A673 (cell line): ENCODE measurements around the gene KCNK1. TPM values are rescaled to one million over a fixed set of nuclear protein-coding genes. Genes with fewer than 3 reads are reported as not detected.

ENCODE experiments used
- BruUV-seq: library from RNA; stranded (reverse); fragments of 400-500 nt; replicated peaks from 2 replicates; lab custom pipeline; 2021; lab: Mats Ljungman, UMichigan
- CTCF ChIA-PET: fragments of 300-600 bp; sonication (Branson Sonifier 250); formaldehyde crosslinking; loops from one replicate; lab custom pipeline; 2022; ENCODE audit warnings: antibody characterized with exemption; lab: Charles Lee
- POLR2A ChIA-PET: fragments of 300-600 bp; sonication (Branson Sonifier 250); formaldehyde crosslinking; loops from one replicate; lab custom pipeline; 2022; ENCODE audit warnings: antibody characterized with exemption; ENCODE audit not compliant: low non-redundant PET; lab: Charles Lee
- DNase-seq: peaks from one replicate; pipeline ENCODE4 v3.0.0-alpha.2; 2015; ENCODE audit warnings: low spot score
- H3K27ac ChIP-seq: fragments of 200-600 bp; sonication (generic); 2 replicates; pipeline ENCODE4 v1.5.1; 2016; ENCODE audit warnings: mixed run types, low read depth, mild to moderate bottlenecking, mixed read lengths, antibody characterized with exemption, low read length; ENCODE audit not compliant: poor library complexity, severe bottlenecking
- H3K27me3 ChIP-seq: fragments of 200-600 bp; sonication (generic); replicated peaks from 2 replicates; pipeline ENCODE4 v1.6.1; 2017; ENCODE audit warnings: mixed run types, low read depth, mild to moderate bottlenecking, mixed read lengths, antibody characterized with exemption, low read length; ENCODE audit not compliant: insufficient read depth, poor library complexity
- H3K36me3 ChIP-seq: fragments of 200-600 bp; sonication (generic); 2 replicates; pipeline ENCODE4 v1.6.1; 2016; ENCODE audit warnings: mixed run types, mild to moderate bottlenecking, mixed read lengths, antibody characterized with exemption, low read length; ENCODE audit not compliant: insufficient read depth, poor library complexity, severe bottlenecking
- H3K4me1 ChIP-seq: fragments of 200-600 bp; sonication (generic); 2 replicates; pipeline ENCODE4 v1.6.1; 2017; ENCODE audit warnings: mixed run types, mild to moderate bottlenecking, mixed read lengths, antibody characterized with exemption, low read length; ENCODE audit not compliant: insufficient read depth, poor library complexity, severe bottlenecking
- H3K4me3 ChIP-seq: fragments of 200-600 bp; sonication (generic); 2 replicates; pipeline ENCODE4 v1.5.1; 2016; ENCODE audit warnings: low read depth, mixed run types, mild to moderate bottlenecking, mixed read lengths, low read length; ENCODE audit not compliant: poor library complexity, severe bottlenecking
- H3K9me3 ChIP-seq: fragments of 200-600 bp; sonication (generic); 2 replicates; pipeline ENCODE4 v1.6.1; 2016; ENCODE audit warnings: mixed run types, low read depth, mild to moderate bottlenecking, mixed read lengths, antibody characterized with exemption, low read length; ENCODE audit not compliant: poor library complexity, severe bottlenecking
- EZH2 ChIP-seq: fragments of 200-600 bp; sonication (generic); IDR thresholded peaks from 2 replicates; pipeline ENCODE4 v1.6.1; 2017; ENCODE audit warnings: borderline replicate concordance, low read depth, mild to moderate bottlenecking, mixed read lengths, antibody characterized with exemption, low read length; ENCODE audit not compliant: poor library complexity, severe bottlenecking
- intact Hi-C: fragments of 100-400 bp; cut with micrococcal nuclease; formaldehyde crosslinking; loops from one replicate; pipeline ENCODE4 v1.10.0; 2022; ENCODE audit not compliant: unreplicated experiment
- total RNA-seq: library from RNA; stranded (reverse); gene quantifications from 2 replicates; pipeline ENCODE4 v1.2.3, GENCODE V29; 2021
- TF ChIP-seq, protein P1 (sequence below): fragments of 300-800, 200-600 bp; sonication (generic); conservative IDR thresholded peaks from 2 replicates; pipeline ENCODE4 v1.5.1; 2017; ENCODE audit warnings: low read depth, mild to moderate bottlenecking, antibody characterized with exemption, low read length, moderate library complexity, mixed read lengths

The KCNK1 gene
- total RNA-seq, 1 experiment from 2014 or later, result not detected

DNA sequence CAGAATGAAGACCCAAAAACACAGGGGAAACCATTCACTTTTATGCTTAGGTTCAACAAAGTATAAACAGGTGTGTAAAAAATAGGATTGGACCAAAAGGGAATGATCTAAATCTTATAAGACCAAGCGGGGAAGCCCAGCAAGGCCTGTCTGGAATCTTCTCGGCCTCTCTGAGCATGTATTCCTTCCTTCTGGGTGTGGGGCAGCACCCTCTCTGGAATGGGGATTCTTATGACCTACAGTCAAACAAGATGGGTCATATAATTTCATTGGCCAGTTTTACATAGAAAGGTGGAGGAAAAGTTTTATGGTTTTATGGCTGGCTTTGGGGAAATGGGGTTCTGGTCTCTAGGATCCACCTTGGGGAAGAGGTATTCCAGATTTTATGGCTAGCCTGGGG is 11.2 kb downstream of the KCNK1 start:
- intact Hi-C loops, result no loop called here
- BruUV-seq, result no TSS peak
- TF ChIP-seq, protein P1, sequence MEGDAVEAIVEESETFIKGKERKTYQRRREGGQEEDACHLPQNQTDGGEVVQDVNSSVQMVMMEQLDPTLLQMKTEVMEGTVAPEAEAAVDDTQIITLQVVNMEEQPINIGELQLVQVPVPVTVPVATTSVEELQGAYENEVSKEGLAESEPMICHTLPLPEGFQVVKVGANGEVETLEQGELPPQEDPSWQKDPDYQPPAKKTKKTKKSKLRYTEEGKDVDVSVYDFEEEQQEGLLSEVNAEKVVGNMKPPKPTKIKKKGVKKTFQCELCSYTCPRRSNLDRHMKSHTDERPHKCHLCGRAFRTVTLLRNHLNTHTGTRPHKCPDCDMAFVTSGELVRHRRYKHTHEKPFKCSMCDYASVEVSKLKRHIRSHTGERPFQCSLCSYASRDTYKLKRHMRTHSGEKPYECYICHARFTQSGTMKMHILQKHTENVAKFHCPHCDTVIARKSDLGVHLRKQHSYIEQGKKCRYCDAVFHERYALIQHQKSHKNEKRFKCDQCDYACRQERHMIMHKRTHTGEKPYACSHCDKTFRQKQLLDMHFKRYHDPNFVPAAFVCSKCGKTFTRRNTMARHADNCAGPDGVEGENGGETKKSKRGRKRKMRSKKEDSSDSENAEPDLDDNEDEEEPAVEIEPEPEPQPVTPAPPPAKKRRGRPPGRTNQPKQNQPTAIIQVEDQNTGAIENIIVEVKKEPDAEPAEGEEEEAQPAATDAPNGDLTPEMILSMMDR, result no peak
- Histone ChIP-seq H3K4me3 (no peak overlapping the region), H3K9me3 (no peaks in the 10 kb centered on the region), H3K27me3 (peaks cover 83% of the 10 kb centered on the region), H3K27ac (no peak overlapping the region), H3K36me3 (no peaks in the 10 kb centered on the region), H3K4me1 (no peaks in the 10 kb centered on the region)
- CTCF ChIA-PET, result no interaction called here
- POLR2A ChIA-PET, result no interaction called here
- no peak for DNase-seq

DNA sequence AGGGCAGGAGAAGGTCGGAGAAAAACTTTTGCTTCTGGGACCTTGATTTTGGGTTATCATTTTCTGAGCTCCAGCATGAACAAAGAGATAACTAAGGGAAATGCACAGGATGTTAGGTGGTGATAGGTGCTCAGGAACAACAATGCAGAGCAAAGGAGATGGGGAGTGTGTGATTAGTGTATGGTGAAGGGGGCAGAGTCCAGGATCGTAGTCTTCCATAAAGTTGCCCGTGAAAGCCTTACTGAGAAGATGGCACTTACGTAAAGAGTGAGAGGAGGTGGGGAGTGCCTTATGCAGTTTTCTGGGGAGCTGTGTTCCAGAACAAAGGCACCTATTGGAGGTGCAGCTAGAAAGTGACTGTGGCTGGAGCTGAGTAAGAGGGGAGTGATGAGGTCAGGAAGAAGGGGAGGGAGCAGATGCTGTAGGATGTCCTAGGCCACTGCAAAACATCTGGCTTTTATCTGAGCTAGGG is 11.6 kb downstream of the KCNK1 start:
- BruUV-seq, result no TSS peak
- no peak overlapping the region for H3K27ac ChIP-seq
- intact Hi-C loops, result no loop called here

DNA sequence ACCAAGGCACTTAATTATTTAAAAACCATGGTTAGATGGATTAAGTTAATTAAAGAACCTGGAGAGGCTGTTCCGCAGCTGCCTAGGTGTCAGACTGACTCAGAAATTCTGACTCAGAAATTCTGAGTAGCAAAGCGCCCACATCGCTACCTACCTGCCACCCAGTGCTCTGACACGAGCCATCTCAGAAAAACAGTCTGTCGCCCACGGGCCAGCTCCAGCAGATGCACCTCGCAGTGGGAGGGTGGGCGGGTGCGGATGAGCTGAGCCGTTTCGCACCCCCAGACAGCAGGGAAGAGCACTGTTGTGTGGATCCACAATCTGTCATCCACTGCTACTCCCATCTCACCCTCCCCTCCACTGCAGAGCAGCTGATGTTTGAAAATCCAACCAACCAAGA is 13.5 kb downstream of the KCNK1 start:
- CTCF ChIA-PET, result no interaction called here

More for the DNA sequence above, 11.6 kb downstream of the KCNK1 start:
- TF ChIP-seq, protein P1, result no peak
- no peak for TF ChIP-seq EZH2
- Histone ChIP-seq H3K27me3 (peaks cover 83% of the 10 kb centered on the region), H3K4me1 (no peaks in the 10 kb centered on the region), H3K9me3 (no peaks in the 10 kb centered on the region), H3K36me3 (no peaks in the 10 kb centered on the region), H3K4me3 (no peak overlapping the region)
- POLR2A ChIA-PET, result no interaction called here
- CTCF ChIA-PET, result no interaction called here
- DNase-seq, result no peak

More for the DNA sequence above, 13.5 kb downstream of the KCNK1 start:
- no peak for DNase-seq
- no peak overlapping the region for H3K27ac ChIP-seq
- H3K4me1 ChIP-seq, result no peaks in the 10 kb centered on the region
- H3K27me3 ChIP-seq, result peaks cover 83% of the 10 kb centered on the region
- no TSS peak for BruUV-seq
- POLR2A ChIA-PET, result no interaction called here
- no peaks in the 10 kb centered on the region for H3K9me3 ChIP-seq
- intact Hi-C loops, result no loop called here
- TF ChIP-seq EZH2, result no peak
- TF ChIP-seq, protein P1, result no peak
- H3K36me3 ChIP-seq, result no peaks in the 10 kb centered on the region
- H3K4me3 ChIP-seq, result no peak overlapping the region
